Smooth muscle cell (in vitro differentiated cells): ENCODE data around the gene STEAP4. TPM values are rescaled to one million over a fixed set of nuclear protein-coding genes. Genes with fewer than 3 reads are reported as not detected.

Experiments used
- DNase-seq: peaks from one replicate; lab custom pipeline; 2025; ENCODE audit not compliant: unreplicated experiment; lab: John Stamatoyannopoulos, UW
- H2AFZ ChIP-seq: fragments of 200-600 bp; sonication (generic); 2 replicates; pipeline ENCODE4 v1.6.0; 2016; ENCODE audit warnings: antibody characterized with exemption, low read depth, mild to moderate bottlenecking
- H3F3A ChIP-seq: fragments of 200-600 bp; sonication (generic); 2 replicates; pipeline ENCODE4 v1.6.0; 2017; ENCODE audit warnings: antibody characterized with exemption, low read depth
- H3K27ac ChIP-seq: fragments of 200-600 bp; sonication (generic); 2 replicates; pipeline ENCODE4 v1.5.1; 2016; ENCODE audit warnings: low read depth, mild to moderate bottlenecking
- H3K27me3 ChIP-seq: fragments of 200-600 bp; sonication (generic); 2 replicates; pipeline ENCODE4 v1.6.1; 2016; ENCODE audit warnings: low read depth, mild to moderate bottlenecking
- H3K36me3 ChIP-seq: fragments of 200-600 bp; sonication (generic); 2 replicates; pipeline ENCODE4 v1.5.1; 2016; ENCODE audit warnings: low read depth
- H3K4me1 ChIP-seq: fragments of 200-600 bp; sonication (generic); 2 replicates; pipeline ENCODE4 v1.5.1; 2016; ENCODE audit warnings: low read depth
- H3K4me2 ChIP-seq: fragments of 200-600 bp; sonication (generic); 2 replicates; pipeline ENCODE4 v1.6.0; 2016; ENCODE audit warnings: mild to moderate bottlenecking
- H3K4me3 ChIP-seq: fragments of 200-600 bp; sonication (generic); 2 replicates; pipeline ENCODE4 v1.5.1; 2016; ENCODE audit warnings: mild to moderate bottlenecking
- H3K79me2 ChIP-seq: fragments of 200-600 bp; sonication (generic); 2 replicates; pipeline ENCODE4 v1.6.0; 2016; ENCODE audit warnings: low read depth, mild to moderate bottlenecking
- H3K9ac ChIP-seq: fragments of 200-600 bp; sonication (generic); 2 replicates; pipeline ENCODE4 v1.6.0; 2016; ENCODE audit warnings: low read depth
- H3K9me3 ChIP-seq: fragments of 200-600 bp; sonication (generic); replicated peaks from 2 replicates; pipeline ENCODE4 v1.5.1; 2016; ENCODE audit warnings: low read depth
- H4K20me1 ChIP-seq: fragments of 200-600 bp; sonication (generic); 2 replicates; pipeline ENCODE4 v1.6.0; 2016; ENCODE audit warnings: low read depth
- WGBS: methylation state at CpG from one replicate; pipeline ENCODE4 v1.1.7; 2016; ENCODE audit warnings: low lambda C conversion rate; 5-methylcytosine and 5-hydroxymethylcytosine counted together
- polyA plus RNA-seq: library from polyadenylated mRNA; unstranded; fragments of >200 nt; fragmentation: Nextera tagmentation; extraction: Ambion mirVana; gene quantifications from 2 replicates; pipeline ENCODE4 v1.2.1, GENCODE V29; 2016
- total RNA-seq: library from RNA; depleted of rRNA; stranded (reverse); fragments of >200 nt; gene quantifications from 2 replicates; pipeline ENCODE4 v1.2.3, GENCODE V29; 2014
- TF ChIP-seq, protein P1 (sequence below): fragments of 200-600 bp; sonication (generic); IDR thresholded peaks from 2 replicates; pipeline ENCODE4 v1.5.1; 2017; ENCODE audit warnings: borderline replicate concordance, mild to moderate bottlenecking, antibody characterized with exemption; ENCODE audit not compliant: insufficient read depth, poor library complexity, severe bottlenecking

The STEAP4 gene
- total and polyA plus RNA-seq, 2 experiments from 2014 or later = 0.18 TPM; not detected in 1

DNA sequence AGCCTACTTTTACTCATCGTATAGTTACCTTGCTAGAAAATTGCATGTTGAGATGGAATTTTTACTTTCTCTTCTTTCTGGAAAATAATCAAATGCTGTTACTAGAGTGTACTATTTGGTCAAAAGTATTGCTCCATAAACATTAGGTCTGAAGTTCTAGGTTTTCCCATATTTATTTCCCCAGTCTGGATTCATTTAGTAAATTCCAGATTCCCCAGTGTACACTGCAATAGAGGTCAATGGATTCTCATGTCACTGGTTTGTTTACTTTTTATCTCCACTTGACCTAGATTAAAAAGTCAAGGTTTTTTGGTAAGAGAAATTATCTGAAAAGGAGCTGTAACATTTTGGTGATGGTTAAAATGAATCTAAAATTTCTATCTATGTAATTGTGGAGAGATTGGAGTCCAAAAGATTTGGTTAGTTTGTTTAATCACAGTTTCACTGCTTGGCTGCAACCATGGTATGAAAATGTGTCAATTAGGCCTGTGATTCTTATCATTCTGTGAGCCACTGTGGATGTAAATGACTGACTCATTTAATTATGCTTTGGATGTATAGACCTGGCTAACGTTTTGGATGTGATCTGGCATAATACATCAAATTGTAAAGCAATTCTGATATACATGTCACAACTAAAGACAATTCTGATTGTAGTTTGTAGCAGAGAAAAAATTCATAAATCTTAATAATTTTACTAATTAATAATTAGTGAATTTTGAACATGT lies 32.7 kb upstream of the STEAP4 start:
- Histone ChIP-seq H3K27me3 (no peaks in the 10 kb centered on the region), H3K4me3 (no peak overlapping the region), H3K9me3 (no peaks in the 10 kb centered on the region), H4K20me1 (no peaks in the 10 kb centered on the region), H3K36me3 (no peaks in the 10 kb centered on the region), H3K79me2 (no peaks in the 10 kb centered on the region), H3F3A (no peaks in the 10 kb centered on the region), H3K9ac (no peak overlapping the region), H3K27ac (no peak overlapping the region), H3K4me1 (no peaks in the 10 kb centered on the region), H2AFZ (no peak overlapping the region), H3K4me2 (no peak overlapping the region)
- DNase-seq = no peak
- 53% methylated on average over 2 of the region's 2 CpGs for WGBS
- TF ChIP-seq, protein P1, sequence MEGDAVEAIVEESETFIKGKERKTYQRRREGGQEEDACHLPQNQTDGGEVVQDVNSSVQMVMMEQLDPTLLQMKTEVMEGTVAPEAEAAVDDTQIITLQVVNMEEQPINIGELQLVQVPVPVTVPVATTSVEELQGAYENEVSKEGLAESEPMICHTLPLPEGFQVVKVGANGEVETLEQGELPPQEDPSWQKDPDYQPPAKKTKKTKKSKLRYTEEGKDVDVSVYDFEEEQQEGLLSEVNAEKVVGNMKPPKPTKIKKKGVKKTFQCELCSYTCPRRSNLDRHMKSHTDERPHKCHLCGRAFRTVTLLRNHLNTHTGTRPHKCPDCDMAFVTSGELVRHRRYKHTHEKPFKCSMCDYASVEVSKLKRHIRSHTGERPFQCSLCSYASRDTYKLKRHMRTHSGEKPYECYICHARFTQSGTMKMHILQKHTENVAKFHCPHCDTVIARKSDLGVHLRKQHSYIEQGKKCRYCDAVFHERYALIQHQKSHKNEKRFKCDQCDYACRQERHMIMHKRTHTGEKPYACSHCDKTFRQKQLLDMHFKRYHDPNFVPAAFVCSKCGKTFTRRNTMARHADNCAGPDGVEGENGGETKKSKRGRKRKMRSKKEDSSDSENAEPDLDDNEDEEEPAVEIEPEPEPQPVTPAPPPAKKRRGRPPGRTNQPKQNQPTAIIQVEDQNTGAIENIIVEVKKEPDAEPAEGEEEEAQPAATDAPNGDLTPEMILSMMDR = no peak

DNA sequence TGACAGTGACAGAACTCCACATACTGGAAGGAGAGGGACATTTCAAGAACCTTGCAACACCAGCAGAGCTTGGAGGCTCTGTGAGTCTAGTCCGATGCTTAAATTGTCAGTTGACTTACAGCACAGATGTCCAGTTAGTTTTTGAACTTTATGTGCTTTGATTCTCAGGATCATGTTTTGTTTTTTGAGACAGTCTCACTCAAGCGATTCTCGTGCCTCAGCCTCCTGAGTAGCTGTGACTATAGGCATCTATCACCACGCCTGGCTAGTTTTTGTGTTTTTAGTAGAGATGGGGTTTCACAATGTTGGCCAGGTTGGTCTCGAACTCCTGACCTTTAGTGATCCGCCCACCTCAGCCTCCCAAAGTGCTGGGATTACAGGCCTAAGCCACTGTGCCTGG lies 31.8 kb upstream of the STEAP4 start:
- H3K4me2 ChIP-seq = no peak overlapping the region
- TF ChIP-seq, protein P1 = no peak
- H3K9me3 ChIP-seq = no peaks in the 10 kb centered on the region
- no peaks in the 10 kb centered on the region for H3F3A ChIP-seq
- DNase-seq = no peak
- H2AFZ ChIP-seq = no peak overlapping the region
- no peak overlapping the region for H3K9ac ChIP-seq
- no peaks in the 10 kb centered on the region for H3K79me2 ChIP-seq
- H3K27me3 ChIP-seq = no peaks in the 10 kb centered on the region
- no peaks in the 10 kb centered on the region for H3K4me1 ChIP-seq
- no peaks in the 10 kb centered on the region for H4K20me1 ChIP-seq
- no peaks in the 10 kb centered on the region for H3K36me3 ChIP-seq
- 98% methylated on average over 6 of the region's 6 CpGs for WGBS
- H3K4me3 ChIP-seq = no peak overlapping the region
- H3K27ac ChIP-seq = no peak overlapping the region

DNA sequence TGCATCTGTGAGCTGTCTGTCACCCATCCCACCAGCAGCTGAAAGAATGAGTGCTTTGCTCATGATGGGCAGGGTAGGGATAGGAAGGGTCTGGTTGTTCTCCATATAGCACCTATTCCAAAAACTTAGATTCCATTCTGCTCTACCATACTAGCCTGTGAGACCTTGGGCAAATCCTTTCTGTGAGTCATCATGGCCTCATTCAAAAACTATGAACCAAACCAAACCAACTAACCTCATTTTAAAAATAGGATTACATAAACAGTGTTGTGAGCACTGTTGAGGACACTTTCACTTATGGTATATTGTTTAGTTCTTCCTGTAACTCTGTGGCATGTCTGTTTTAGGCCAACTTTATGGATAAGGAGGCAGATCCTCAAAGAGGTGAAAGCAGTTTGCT lies 30.9 kb upstream of the STEAP4 start:
- H3K4me3 ChIP-seq = no peak overlapping the region
- H3K9ac ChIP-seq = no peak overlapping the region
- H3K9me3 ChIP-seq = no peaks in the 10 kb centered on the region
- no peak for DNase-seq
- TF ChIP-seq, protein P1 = no peak
- H3K4me1 ChIP-seq = no peaks in the 10 kb centered on the region
- no peaks in the 10 kb centered on the region for H3K36me3 ChIP-seq
- peak overlapping the region; percentile 16 for H3K4me2 ChIP-seq
- H3F3A ChIP-seq = no peaks in the 10 kb centered on the region
- no peak overlapping the region for H3K27ac ChIP-seq
- H2AFZ ChIP-seq = no peak overlapping the region
- H4K20me1 ChIP-seq = no peaks in the 10 kb centered on the region
- no peaks in the 10 kb centered on the region for H3K27me3 ChIP-seq
- no peaks in the 10 kb centered on the region for H3K79me2 ChIP-seq

DNA sequence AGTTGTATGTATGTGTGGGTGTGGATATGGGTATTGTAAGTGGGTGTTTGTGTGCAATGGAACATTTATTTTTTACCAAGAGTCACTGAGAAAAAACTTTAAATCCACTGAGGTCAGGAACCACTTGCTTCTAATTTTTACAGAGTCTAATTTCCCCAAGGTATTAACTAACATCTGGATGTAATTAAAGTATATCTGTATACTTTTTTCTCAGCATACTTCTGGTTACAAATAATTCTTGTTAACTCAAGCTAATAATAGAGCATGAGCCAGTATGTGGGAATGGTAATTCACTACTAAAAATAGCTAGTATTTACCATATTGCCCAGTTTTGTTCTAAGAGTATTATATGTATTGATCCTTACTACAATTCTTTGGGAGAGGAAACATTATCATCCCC lies 24.6 kb upstream of the STEAP4 start:
- no peak overlapping the region for H3K4me3 ChIP-seq
- H3K4me1 ChIP-seq = no peaks in the 10 kb centered on the region
- no peak overlapping the region for H3K9ac ChIP-seq
- no peaks in the 10 kb centered on the region for H3K27me3 ChIP-seq
- TF ChIP-seq, protein P1 = no peak
- H3K27ac ChIP-seq = no peak overlapping the region
- no peaks in the 10 kb centered on the region for H3F3A ChIP-seq
- DNase-seq = no peak
- no peak overlapping the region for H3K4me2 ChIP-seq
- no peaks in the 10 kb centered on the region for H4K20me1 ChIP-seq
- no peaks in the 10 kb centered on the region for H3K36me3 ChIP-seq
- no peak overlapping the region for H2AFZ ChIP-seq
- H3K9me3 ChIP-seq = no peaks in the 10 kb centered on the region
- H3K79me2 ChIP-seq = no peaks in the 10 kb centered on the region
